ENCODE data around the gene SLC30A3.
"Not testable (repeated sequence)": the region's sequence is repeated elsewhere in the genome, so short reads cannot be mapped to it uniquely, and the experiment has no call there.

SLC30A3 gene

DNA sequence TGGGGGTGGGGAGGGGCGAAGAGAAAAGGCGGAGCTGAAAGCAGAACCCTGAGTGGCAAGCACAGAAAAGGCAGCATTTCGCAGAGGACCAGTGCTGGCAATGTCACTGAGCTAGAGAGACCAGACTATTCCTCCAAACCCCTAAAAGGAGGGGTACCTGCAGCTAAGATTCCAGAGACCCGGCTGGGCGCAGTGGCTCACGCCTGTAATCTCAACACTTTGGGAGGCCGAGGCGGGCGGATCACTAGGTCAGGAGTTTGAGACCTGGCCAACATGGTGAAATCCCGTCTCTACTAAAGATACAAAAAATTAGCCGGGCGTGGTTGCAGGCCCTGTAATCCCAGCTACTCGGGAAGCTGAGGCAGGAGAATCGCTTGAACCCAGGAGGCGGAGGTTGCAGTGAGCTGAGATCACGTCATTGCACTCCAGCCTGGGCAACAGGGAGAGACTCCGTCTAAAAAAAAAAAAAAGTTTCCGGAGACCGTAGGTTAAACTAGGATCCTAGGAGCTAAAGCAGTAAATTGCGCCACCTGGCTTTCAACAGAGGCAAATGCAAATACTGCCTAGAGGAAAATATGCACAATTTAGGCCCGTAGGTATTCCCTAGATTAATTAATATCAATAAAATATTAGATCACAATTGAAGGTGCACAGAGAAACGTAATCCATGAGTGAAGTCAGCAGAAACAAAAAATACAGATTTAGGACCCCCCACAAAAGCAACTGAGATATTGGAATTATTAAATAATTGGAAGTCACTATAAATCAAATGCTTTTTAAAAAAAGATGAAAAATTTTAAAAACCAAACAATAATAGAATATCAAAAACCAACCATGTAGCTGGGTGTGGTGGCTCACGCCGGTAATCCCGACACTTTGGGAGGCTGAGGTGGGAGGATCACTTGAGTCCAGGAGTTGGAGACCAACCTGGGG, 40.5 kb upstream of the SLC30A3 start:
- H3K36me3 ChIP-seq (ENCODE audit: control insufficient read depth, insufficient read depth, low read length): no peaks in the 10 kb centered on the region
- H3K9ac ChIP-seq (ENCODE audit: low read length): no peak overlapping the region
- H3K27ac ChIP-seq (ENCODE audit: low read depth, low read length): no peak overlapping the region
- H3K4me3 ChIP-seq (ENCODE audit: low read length): peak overlapping the region; percentile 22
- H3K27me3 ChIP-seq (ENCODE audit: control insufficient read depth, insufficient read depth, low read length): peaks cover 36% of the 10 kb centered on the region
- H3K4me1 ChIP-seq (ENCODE audit: control insufficient read depth, insufficient read depth, low read length): no peaks in the 10 kb centered on the region

DNA sequence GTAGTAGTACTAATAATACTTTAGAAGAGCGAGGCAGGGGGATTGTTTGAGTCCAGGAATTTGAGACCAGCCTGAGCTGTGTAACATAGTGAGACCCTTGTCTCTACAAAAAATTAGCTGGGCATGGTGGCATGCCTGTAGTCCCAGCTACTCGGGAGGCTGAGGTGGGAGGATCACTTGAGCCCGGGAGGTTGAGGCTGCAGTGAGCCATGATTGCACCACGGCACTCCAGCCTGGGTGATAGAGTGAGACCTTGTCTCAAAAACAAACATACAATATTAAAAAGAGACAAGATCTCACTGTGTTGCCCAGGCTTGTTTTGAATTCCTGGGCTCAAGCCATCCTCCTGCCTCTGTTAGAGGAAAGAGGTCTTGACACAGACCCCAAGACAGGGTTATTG, 37.8 kb upstream of the SLC30A3 start:
- not testable (repeated sequence) for H3K36me3 ChIP-seq (ENCODE audit: control insufficient read depth, insufficient read depth, low read length); H3K27ac ChIP-seq (ENCODE audit: low read depth, low read length); H3K9ac ChIP-seq (ENCODE audit: low read length); H3K4me3 ChIP-seq (ENCODE audit: low read length); H3K4me1 ChIP-seq (ENCODE audit: control insufficient read depth, insufficient read depth, low read length)
- H3K27me3 ChIP-seq (ENCODE audit: control insufficient read depth, insufficient read depth, low read length): peaks cover 10% of the 10 kb centered on the region

DNA sequence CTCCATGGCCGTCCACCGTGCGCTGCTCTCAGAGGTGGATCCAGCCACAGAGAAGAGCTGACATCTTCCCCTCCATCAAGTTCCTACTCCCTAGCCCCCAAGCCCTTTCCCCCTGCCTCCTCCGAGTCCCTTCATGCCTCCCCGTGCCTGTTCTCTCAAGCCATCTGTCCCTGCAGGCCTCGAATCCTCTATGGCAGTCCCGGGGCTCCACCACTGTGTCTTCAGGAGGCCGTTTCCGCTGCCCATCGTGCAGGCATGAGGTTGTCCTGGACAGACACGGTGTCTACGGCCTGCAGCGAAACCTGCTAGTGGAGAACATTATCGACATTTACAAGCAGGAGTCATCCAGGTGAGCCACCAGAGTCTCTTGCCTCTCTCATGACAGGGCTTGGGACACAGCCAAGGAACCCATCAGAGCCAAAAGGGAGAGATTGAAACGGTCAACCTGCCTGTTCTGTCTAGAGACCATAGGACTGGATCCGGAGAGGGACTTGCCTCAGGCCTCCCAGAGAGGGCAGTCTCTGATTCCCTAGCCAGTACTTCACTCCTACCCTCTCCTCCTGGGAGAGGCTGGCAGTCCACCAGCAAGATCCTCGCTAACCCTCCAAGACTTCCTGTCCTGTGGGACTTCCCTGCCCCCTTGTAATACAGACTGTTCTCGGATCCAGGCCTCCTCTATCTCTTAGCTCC, 35.7 kb upstream of the SLC30A3 start:
- no peaks in the 10 kb centered on the region for H3K27me3 ChIP-seq (ENCODE audit: control insufficient read depth, insufficient read depth, low read length)
- H3K4me1 ChIP-seq (ENCODE audit: control insufficient read depth, insufficient read depth, low read length): no peaks in the 10 kb centered on the region
- no peak overlapping the region for H3K27ac ChIP-seq (ENCODE audit: low read depth, low read length)
- no peak overlapping the region for H3K9ac ChIP-seq (ENCODE audit: low read length)
- no peak overlapping the region for H3K4me3 ChIP-seq (ENCODE audit: low read length)
- H3K36me3 ChIP-seq (ENCODE audit: control insufficient read depth, insufficient read depth, low read length): no peaks in the 10 kb centered on the region

DNA sequence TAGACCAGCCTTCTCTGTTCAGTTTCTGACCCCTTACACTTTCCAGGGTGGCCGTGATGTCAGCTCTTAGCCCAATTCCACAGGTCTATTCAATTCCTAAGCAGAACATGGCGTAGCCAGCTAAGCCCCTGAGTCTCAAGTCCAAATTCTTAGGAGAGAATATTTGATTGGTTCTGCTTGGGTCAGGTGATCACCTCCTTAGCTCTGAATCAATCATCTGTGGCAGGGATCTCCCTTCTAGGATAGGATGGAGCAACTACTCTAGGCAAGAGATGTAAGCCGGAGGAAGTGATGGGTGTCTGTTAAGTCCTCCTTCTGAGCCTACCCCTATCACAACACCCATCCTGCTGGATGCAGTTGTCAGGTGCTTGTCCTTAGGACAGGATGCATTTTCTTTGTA, 34.3 kb upstream of the SLC30A3 start:
- no peak overlapping the region for H3K9ac ChIP-seq (ENCODE audit: low read length)
- no peaks in the 10 kb centered on the region for H3K4me1 ChIP-seq (ENCODE audit: control insufficient read depth, insufficient read depth, low read length)
- no peak overlapping the region for H3K27ac ChIP-seq (ENCODE audit: low read depth, low read length)
- H3K4me3 ChIP-seq (ENCODE audit: low read length): no peak overlapping the region
- no peaks in the 10 kb centered on the region for H3K27me3 ChIP-seq (ENCODE audit: control insufficient read depth, insufficient read depth, low read length)
- no peaks in the 10 kb centered on the region for H3K36me3 ChIP-seq (ENCODE audit: control insufficient read depth, insufficient read depth, low read length)

DNA sequence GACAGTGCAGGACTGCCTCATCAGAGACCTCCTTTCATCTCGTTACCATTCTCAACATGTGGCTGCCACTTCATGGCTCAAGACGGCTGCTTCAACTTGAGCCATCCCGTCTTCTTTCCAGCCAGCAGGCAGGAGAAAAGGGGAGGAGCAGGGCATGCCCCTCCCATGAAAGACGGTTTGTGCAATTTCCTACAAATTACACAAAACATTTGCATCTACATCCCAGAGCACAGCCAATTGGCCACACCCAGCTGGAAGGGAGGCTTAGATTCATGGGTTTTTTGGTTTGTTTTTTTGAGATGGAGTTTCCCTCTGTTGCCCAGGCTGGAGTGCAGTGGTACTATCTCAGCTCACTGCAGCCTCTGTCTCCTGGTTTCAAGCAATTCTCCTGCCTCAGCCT, 33.6 kb upstream of the SLC30A3 start:
- Histone ChIP-seq H3K27ac (ENCODE audit: low read depth, low read length) (no peak overlapping the region), H3K27me3 (ENCODE audit: control insufficient read depth, insufficient read depth, low read length) (no peaks in the 10 kb centered on the region), H3K4me1 (ENCODE audit: control insufficient read depth, insufficient read depth, low read length) (no peaks in the 10 kb centered on the region), H3K9ac (ENCODE audit: low read length) (no peak overlapping the region), H3K4me3 (ENCODE audit: low read length) (no peak overlapping the region), H3K36me3 (ENCODE audit: control insufficient read depth, insufficient read depth, low read length) (no peaks in the 10 kb centered on the region)

DNA sequence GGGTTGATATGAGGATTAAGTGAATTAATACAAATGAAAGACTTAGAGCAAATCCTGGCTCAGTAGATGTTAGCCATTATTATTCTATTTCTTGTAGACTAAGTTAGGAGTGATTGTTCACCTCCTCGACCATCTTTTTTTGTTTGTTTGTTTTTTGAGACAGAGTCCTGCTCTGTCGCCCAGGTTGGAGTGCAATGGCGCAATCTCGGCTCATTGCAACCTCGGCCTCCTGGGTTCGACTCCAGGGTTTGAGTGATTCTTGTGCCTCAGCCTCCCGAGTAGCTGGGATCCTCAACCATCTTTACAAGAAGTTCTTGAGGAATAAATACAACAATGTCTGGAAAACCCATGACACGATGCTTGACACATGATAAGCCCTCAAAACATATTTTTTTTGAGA, 32.1 kb upstream of the SLC30A3 start:
- no peaks in the 10 kb centered on the region for H3K36me3 ChIP-seq (ENCODE audit: control insufficient read depth, insufficient read depth, low read length)
- H3K27me3 ChIP-seq (ENCODE audit: control insufficient read depth, insufficient read depth, low read length): no peaks in the 10 kb centered on the region
- H3K4me1 ChIP-seq (ENCODE audit: control insufficient read depth, insufficient read depth, low read length): no peaks in the 10 kb centered on the region
- no peak overlapping the region for H3K27ac ChIP-seq (ENCODE audit: low read depth, low read length)
- H3K9ac ChIP-seq (ENCODE audit: low read length): no peak overlapping the region
- no peak overlapping the region for H3K4me3 ChIP-seq (ENCODE audit: low read length)

DNA sequence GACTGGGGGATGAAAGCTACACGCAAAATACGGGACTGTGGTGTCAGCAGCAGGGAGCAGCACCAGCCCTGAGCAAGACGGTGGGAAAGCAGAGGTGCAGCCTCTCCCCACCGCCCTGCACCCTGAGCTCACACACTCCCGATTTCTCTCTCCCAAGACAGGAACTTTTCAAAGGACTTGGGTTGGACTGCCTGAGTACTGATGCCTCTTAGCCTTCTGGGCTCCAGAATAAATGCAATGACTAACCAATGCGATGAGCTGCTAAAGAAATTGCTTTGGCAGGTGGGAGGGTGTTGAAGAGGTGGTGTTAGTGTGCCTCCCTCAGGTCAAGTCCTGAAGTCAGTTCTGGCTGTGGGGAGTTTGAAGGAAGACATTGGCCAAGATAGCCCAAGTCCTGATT, 29.0 kb upstream of the SLC30A3 start:
- Histone ChIP-seq H3K4me3 (ENCODE audit: low read length) (no peak overlapping the region), H3K4me1 (ENCODE audit: control insufficient read depth, insufficient read depth, low read length) (no peaks in the 10 kb centered on the region), H3K36me3 (ENCODE audit: control insufficient read depth, insufficient read depth, low read length) (no peaks in the 10 kb centered on the region), H3K27ac (ENCODE audit: low read depth, low read length) (no peak overlapping the region), H3K27me3 (ENCODE audit: control insufficient read depth, insufficient read depth, low read length) (no peaks in the 10 kb centered on the region), H3K9ac (ENCODE audit: low read length) (no peak overlapping the region)

DNA sequence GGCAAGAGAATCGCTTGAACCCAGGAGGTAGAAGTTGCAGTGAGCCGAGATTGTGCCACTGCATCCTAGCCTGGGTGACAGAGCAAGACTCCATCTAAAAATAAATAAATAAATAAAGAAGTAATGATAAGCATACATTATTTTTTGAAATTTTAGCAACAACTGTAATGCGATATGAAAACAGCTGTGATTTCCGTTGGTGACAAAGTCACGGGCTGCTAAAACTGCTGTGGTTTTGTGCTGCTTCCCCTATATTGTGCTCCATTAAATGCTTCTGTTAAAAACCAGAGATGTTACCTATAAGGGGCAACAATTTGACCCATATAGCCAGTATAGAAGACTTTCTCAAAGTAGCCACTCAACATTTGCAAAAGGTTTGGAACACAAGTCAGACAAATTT, 27.7 kb upstream of the SLC30A3 start:
- no peaks in the 10 kb centered on the region for H3K4me1 ChIP-seq (ENCODE audit: control insufficient read depth, insufficient read depth, low read length)
- no peak overlapping the region for H3K27ac ChIP-seq (ENCODE audit: low read depth, low read length)
- H3K9ac ChIP-seq (ENCODE audit: low read length): no peak overlapping the region

DNA sequence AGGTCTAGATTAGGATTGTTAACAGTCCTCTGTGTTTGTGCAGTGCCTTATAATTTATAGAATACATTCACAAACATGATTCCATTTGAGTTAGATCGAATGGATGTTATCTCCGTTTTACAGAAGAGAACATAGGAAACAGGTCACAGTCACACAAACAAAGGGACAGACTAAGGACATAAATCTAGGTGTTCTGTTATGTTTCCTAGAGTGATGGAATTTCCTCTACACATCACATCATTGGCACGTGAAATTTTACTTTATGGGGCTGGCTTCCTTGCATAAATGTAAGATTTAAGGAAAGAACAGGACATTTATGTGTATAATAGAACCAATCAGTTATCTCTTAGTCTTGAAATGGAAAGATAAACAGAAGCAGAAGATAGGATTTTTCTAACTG, 25.8 kb upstream of the SLC30A3 start:
- Histone ChIP-seq H3K9ac (ENCODE audit: low read length) (no peak overlapping the region), H3K4me1 (ENCODE audit: control insufficient read depth, insufficient read depth, low read length) (no peaks in the 10 kb centered on the region), H3K4me3 (ENCODE audit: low read length) (no peak overlapping the region), H3K27me3 (ENCODE audit: control insufficient read depth, insufficient read depth, low read length) (no peaks in the 10 kb centered on the region), H3K27ac (ENCODE audit: low read depth, low read length) (no peak overlapping the region), H3K36me3 (ENCODE audit: control insufficient read depth, insufficient read depth, low read length) (no peaks in the 10 kb centered on the region)

More for the DNA sequence above, 27.7 kb upstream of the SLC30A3 start:
- Histone ChIP-seq H3K36me3 (ENCODE audit: control insufficient read depth, insufficient read depth, low read length) (no peaks in the 10 kb centered on the region), H3K4me3 (ENCODE audit: low read length) (no peak overlapping the region), H3K27me3 (ENCODE audit: control insufficient read depth, insufficient read depth, low read length) (no peaks in the 10 kb centered on the region)

DNA sequence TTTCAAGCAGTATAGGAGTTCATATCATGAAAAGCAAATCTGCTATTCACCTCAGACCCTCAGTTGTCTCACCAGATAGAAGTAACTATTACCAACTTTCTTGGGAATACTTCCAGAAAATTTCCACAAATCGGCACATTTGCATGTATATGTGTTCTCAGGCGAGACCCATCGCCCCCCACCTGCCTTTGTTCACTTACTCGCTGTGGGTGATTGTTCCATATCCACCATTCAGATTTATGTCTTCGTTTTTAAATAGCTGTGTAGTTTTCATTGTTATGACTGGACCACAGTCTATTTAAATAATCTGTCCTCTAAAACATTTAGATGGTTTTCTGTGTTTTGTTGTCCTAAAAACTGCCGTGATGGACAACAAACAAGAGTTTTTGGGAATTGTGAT, 22.6 kb upstream of the SLC30A3 start:
- Histone ChIP-seq H3K4me3 (ENCODE audit: low read length) (no peak overlapping the region), H3K36me3 (ENCODE audit: control insufficient read depth, insufficient read depth, low read length) (no peaks in the 10 kb centered on the region), H3K4me1 (ENCODE audit: control insufficient read depth, insufficient read depth, low read length) (no peaks in the 10 kb centered on the region), H3K27me3 (ENCODE audit: control insufficient read depth, insufficient read depth, low read length) (no peaks in the 10 kb centered on the region), H3K9ac (ENCODE audit: low read length) (no peak overlapping the region), H3K27ac (ENCODE audit: low read depth, low read length) (no peak overlapping the region)

DNA sequence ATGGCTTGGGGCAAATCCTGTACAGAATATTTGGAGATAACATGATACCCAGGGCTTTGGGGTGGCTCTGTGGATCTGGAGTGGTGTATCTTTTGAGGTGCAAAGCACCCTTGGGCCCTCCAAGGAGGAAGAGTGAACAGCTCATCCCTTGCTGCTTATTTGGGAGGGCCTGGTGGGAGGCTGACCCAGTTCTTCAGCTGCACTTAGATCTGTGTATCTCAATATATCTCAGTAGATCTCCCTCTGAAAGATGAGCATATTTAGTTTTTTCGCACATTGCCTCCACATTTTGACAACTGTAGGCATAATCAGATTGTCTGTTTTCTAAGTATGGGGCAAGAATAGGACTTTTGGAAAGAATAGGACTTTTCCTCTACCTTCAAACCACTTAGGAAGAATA, 22.1 kb upstream of the SLC30A3 start:
- Histone ChIP-seq H3K9ac (ENCODE audit: low read length) (no peak overlapping the region), H3K36me3 (ENCODE audit: control insufficient read depth, insufficient read depth, low read length) (no peaks in the 10 kb centered on the region), H3K4me3 (ENCODE audit: low read length) (no peak overlapping the region), H3K27me3 (ENCODE audit: control insufficient read depth, insufficient read depth, low read length) (no peaks in the 10 kb centered on the region), H3K4me1 (ENCODE audit: control insufficient read depth, insufficient read depth, low read length) (peaks cover under 1% of the 10 kb centered on the region), H3K27ac (ENCODE audit: low read depth, low read length) (no peak overlapping the region)

DNA sequence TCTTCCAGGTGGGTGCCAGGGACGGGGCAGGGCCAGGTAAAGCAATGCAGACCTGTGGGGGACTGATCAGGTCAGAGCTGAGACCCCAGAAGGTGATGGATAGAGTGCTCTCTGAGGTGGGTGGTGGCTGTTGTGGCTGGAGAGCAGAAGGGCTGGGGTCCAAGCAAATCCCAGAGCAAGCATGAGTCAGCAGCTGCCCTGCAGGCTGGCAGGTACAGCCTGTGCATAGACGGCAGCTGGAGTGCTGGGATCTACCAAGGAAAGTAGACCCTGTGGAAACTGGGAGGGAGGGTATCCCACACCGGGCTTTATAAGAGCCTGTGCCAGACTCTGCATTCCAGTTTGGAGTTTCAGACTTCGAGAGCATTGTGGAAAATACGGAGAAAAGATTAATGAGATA, 20.0 kb upstream of the SLC30A3 start:
- Histone ChIP-seq H3K36me3 (ENCODE audit: control insufficient read depth, insufficient read depth, low read length) (no peaks in the 10 kb centered on the region), H3K27me3 (ENCODE audit: control insufficient read depth, insufficient read depth, low read length) (no peaks in the 10 kb centered on the region), H3K4me3 (ENCODE audit: low read length) (no peak overlapping the region), H3K4me1 (ENCODE audit: control insufficient read depth, insufficient read depth, low read length) (peaks cover 3% of the 10 kb centered on the region), H3K27ac (ENCODE audit: low read depth, low read length) (no peak overlapping the region), H3K9ac (ENCODE audit: low read length) (no peak overlapping the region)
